ENCODE results near the gene ZNF296.

Gene ZNF296

DNA sequence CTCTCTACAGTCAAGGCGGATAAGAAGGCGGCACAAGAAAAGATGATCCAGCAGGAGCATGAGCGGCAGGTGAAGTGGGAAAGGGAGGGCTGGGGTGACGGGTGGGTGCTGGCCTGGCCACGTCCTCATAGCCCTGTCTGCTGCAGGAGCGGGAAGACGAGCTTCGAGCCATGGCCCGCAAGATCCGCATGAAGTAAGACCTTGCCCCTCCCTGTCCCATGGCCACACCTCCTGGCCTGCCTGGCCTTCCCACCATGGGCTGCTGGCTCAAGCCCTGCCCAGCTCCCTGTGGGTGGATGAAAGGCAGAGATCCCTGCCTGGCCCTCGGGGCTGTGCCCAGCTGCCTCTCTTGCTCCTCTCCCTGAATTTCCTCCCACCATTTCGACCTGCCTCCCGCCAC is 7.2 kb downstream of the ZNF296 start:
- H3K4me3 ChIP-seq (ENCODE audit: low read depth in 1 of 2, low read length in 2 of 2), result no peak overlapping the region
- no peaks in the 10 kb centered on the region for H3K9me3 ChIP-seq (ENCODE audit: control insufficient read depth in 1 of 2, low read length in 2 of 2)
- H3K36me3 ChIP-seq (ENCODE audit: control insufficient read depth in 1 of 2, insufficient read depth in 2 of 2, low read length in 2 of 2), result peaks cover 33 to 71% of the 10 kb centered on the region in 2 donors
- H3K4me1 ChIP-seq (ENCODE audit: control insufficient read depth in 1 of 2, insufficient read depth in 2 of 2, low read length in 2 of 2), result no peaks in the 10 kb centered on the region
- no peak overlapping the region for H3K27ac ChIP-seq (ENCODE audit: low read length)
- H3K27me3 ChIP-seq (ENCODE audit: low read depth, low read length), result no peaks in the 10 kb centered on the region

DNA sequence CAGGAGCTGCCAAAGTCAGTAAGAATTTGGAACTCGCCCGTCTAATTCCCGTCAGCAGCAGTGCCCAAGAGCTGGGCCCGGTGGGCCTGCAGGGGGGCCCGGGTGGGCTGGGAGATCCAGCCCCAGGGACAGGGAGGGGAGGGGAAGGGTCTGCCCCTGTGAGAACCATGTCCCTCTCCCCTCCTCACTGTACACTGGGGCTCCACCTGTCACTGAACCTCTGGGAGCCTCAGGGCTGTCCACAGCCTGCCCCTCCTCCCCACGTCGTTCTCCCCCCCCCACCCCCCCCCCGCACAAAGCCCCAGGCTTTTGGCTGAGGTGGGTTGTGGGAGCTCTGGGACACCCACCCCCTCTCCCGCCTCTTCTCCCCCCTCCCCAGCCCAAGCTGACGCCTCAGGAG is 8.2 kb downstream of the ZNF296 start:
- H3K27ac ChIP-seq (ENCODE audit: low read length), result no peak overlapping the region
- no peaks in the 10 kb centered on the region for H3K9me3 ChIP-seq (ENCODE audit: control insufficient read depth in 1 of 2, low read length in 2 of 2)
- peaks cover 33 to 78% of the 10 kb centered on the region in 2 donors for H3K36me3 ChIP-seq (ENCODE audit: control insufficient read depth in 1 of 2, insufficient read depth in 2 of 2, low read length in 2 of 2)
- no peaks in the 10 kb centered on the region for H3K4me1 ChIP-seq (ENCODE audit: control insufficient read depth in 1 of 2, insufficient read depth in 2 of 2, low read length in 2 of 2)
- H3K4me3 ChIP-seq (ENCODE audit: low read depth in 1 of 2, low read length in 2 of 2), result no peak overlapping the region
- H3K27me3 ChIP-seq (ENCODE audit: low read depth, low read length), result no peaks in the 10 kb centered on the region

DNA sequence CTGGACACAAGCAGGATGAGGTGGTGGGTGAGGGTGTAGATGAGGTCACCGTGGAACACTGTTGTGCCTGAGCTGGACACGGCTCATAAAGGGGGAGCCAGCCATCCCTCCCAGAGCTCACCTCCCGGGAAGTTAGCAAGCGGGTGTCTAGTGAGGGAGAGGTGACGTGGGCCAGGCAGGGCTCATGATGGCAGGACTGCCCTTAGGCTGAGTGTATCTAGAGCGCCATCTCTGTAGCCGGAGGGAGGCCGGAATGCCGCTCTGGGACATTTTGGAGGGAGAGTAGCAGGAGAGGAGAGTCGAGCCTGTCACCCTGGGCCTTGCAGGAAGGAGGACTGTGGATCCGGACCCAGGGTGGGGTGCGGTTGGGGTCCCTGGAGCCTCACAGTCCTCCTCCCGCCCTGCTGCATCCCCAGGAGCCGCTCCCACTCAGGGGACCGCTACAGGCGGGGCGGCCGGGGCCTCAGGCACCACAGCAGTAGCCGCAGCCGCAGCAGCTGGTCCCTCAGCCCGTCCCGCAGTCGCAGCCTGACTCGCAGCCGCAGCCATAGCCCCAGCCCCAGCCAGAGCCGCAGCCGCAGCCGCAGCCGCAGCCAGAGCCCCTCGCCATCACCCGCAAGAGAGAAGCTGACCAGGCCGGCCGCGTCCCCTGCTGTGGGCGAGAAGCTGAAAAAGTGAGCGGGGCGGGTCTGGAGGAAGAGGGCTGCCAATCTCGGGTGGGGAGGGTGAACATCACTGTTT is 9.2 kb downstream of the ZNF296 start:
- Histone ChIP-seq H3K27ac (ENCODE audit: low read length) (no peak overlapping the region), H3K4me1 (ENCODE audit: control insufficient read depth in 1 of 2, insufficient read depth in 2 of 2, low read length in 2 of 2) (no peaks in the 10 kb centered on the region), H3K36me3 (ENCODE audit: control insufficient read depth in 1 of 2, insufficient read depth in 2 of 2, low read length in 2 of 2) (peaks cover 38 to 84% of the 10 kb centered on the region in 2 donors), H3K27me3 (ENCODE audit: low read depth, low read length) (no peaks in the 10 kb centered on the region), H3K4me3 (ENCODE audit: low read depth in 1 of 2, low read length in 2 of 2) (no peak overlapping the region), H3K9me3 (ENCODE audit: control insufficient read depth in 1 of 2, low read length in 2 of 2) (no peaks in the 10 kb centered on the region)

DNA sequence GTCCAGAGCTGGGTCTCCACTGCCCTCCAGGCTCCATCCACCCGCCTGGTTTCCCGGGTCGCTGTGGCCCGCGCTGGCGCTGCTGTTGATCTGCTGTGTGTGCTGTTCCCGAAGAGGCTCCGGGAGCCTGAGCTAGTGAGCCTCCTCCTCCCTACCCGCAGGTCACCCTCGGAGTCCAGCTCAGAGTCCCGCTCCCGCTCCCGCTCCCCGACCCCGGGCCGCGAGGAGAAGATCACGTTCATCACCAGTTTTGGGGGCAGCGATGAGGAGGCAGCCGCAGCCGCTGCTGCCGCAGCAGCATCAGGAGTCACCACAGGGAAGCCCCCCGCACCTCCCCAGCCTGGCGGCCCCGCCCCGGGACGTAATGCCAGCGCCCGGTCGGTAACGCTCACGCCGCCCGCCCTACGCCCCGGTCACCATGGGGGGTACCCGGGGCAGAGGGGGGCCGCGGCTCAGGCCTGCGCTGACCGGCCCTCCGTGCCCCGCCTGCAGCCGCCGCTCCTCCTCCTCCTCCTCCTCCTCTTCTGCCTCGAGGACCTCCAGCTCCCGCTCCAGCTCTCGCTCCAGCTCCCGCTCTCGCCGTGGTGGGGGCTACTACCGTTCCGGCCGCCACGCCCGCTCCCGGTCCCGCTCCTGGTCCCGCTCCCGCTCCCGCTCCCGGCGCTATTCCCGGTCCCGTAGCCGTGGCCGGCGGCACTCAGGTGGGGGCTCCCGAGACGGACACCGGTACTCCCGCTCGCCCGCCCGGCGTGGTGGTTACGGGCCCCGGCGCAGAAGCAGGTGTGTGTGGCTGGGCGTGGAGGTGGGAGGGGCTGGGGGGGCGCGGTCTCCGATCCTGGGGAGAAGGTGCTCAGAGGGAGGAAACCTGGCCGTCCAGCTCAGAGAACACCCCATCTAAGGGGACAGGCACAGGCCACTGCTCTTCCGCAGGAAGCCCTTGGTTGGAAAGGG is 12.2 kb downstream of the ZNF296 start:
- no peaks in the 10 kb centered on the region for H3K27me3 ChIP-seq (ENCODE audit: low read depth, low read length)
- peaks cover 53 to 84% of the 10 kb centered on the region in 2 donors for H3K36me3 ChIP-seq (ENCODE audit: control insufficient read depth in 1 of 2, insufficient read depth in 2 of 2, low read length in 2 of 2)
- no peaks in the 10 kb centered on the region for H3K4me1 ChIP-seq (ENCODE audit: control insufficient read depth in 1 of 2, insufficient read depth in 2 of 2, low read length in 2 of 2)
- no peaks in the 10 kb centered on the region for H3K9me3 ChIP-seq (ENCODE audit: control insufficient read depth in 1 of 2, low read length in 2 of 2)
- H3K4me3 ChIP-seq (ENCODE audit: low read depth in 1 of 2, low read length in 2 of 2), result no peak overlapping the region
- no peak overlapping the region for H3K27ac ChIP-seq (ENCODE audit: low read length)

DNA sequence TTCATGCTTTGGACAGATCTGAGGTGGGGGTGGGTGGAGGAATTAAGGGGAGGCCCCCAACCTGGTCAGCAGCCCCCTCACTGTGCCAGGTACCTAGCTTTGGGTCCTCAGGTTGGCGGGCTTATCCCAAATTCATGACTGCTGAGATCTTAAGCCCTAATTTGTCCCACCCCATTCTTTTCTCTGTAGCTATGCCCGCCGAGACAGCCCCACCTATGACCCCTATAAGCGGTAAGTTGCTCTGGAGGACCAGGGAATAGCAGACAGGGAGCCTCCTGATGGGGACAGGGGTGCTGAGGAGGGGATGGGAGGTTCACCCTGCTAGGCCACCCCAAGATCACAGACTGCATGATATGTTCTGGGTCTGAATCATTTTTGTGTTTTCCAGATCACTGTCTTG is 14.3 kb downstream of the ZNF296 start:
- Histone ChIP-seq H3K4me1 (ENCODE audit: control insufficient read depth in 1 of 2, insufficient read depth in 2 of 2, low read length in 2 of 2) (no peaks in the 10 kb centered on the region), H3K4me3 (ENCODE audit: low read depth in 1 of 2, low read length in 2 of 2) (no peak overlapping the region), H3K27ac (ENCODE audit: low read length) (no peak overlapping the region), H3K9me3 (ENCODE audit: control insufficient read depth in 1 of 2, low read length in 2 of 2) (no peaks in the 10 kb centered on the region), H3K27me3 (ENCODE audit: low read depth, low read length) (no peaks in the 10 kb centered on the region), H3K36me3 (ENCODE audit: control insufficient read depth in 1 of 2, insufficient read depth in 2 of 2, low read length in 2 of 2) (peaks cover 63 to 84% of the 10 kb centered on the region in 2 donors)

DNA sequence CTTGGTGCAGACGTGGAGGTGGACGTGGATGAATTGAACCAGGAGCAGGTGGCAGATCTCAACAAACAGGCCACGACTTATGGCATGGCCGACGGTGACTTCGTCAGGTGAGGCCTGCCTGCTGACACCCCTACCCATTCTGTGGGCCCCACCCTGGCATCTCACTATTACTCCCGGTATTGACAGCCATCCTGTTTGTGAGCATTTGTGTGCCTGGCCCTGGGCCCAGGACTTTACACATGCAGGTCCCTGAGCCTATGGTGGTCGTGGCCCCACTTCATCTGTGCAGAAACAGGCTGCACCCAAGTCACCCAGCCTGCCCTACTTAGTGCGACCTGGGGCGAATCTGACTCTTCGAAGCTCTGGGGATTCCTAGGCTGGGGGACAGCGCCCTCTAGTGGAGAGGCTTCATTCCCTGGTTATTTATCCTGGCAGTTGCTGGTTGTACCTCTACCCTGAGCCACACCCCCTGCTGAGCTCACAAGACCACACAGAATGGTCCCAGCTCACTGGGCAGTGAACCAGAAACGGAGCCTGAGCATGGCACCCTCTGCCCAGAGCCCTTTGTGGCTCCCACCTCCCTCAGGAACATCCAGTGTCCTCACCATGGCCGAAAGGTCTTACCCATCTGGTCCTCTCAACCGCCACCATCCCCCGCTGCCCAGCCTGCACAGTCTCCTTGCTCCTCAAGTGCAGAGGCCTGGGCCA is 16.9 kb downstream of the ZNF296 start:
- peaks cover 70 to 93% of the 10 kb centered on the region in 2 donors for H3K36me3 ChIP-seq (ENCODE audit: control insufficient read depth in 1 of 2, insufficient read depth in 2 of 2, low read length in 2 of 2)
- H3K4me1 ChIP-seq (ENCODE audit: control insufficient read depth in 1 of 2, insufficient read depth in 2 of 2, low read length in 2 of 2), result no peaks in the 10 kb centered on the region
- H3K9me3 ChIP-seq (ENCODE audit: control insufficient read depth in 1 of 2, low read length in 2 of 2), result no peaks in the 10 kb centered on the region

DNA sequence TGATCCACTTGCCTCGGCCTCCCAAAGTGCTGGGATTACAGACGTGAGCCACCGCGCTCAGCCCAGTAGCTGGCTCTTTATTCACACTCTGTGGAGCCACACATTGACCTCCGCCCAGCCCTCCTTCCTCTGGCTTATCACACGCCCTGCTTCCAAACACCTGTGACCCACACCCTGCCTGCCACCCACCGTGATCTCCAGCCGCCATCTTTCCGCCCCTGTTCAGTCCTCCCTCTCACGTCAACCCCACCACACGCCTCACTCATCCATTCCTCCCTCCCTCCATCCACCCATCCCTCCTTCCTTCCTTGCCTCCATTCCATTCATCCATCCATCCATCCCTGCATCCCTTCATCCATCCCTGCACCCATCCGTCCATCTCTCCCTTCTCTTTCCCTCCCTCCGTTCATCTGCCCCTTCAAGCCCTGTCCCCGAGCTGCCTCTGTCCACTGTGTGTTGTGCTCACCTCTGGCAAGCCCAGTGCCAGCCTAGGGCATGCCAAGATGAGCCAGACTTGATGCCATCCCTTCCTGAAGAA is 17.6 kb downstream of the ZNF296 start:
- no peaks in the 10 kb centered on the region for H3K27me3 ChIP-seq (ENCODE audit: low read depth, low read length)
- peaks cover 71 to 93% of the 10 kb centered on the region in 2 donors for H3K36me3 ChIP-seq (ENCODE audit: control insufficient read depth in 1 of 2, insufficient read depth in 2 of 2, low read length in 2 of 2)
- H3K4me1 ChIP-seq (ENCODE audit: control insufficient read depth in 1 of 2, insufficient read depth in 2 of 2, low read length in 2 of 2), result no peaks in the 10 kb centered on the region
- no peak overlapping the region for H3K27ac ChIP-seq (ENCODE audit: low read length)
- no peak overlapping the region for H3K4me3 ChIP-seq (ENCODE audit: low read depth in 1 of 2, low read length in 2 of 2)
- H3K9me3 ChIP-seq (ENCODE audit: control insufficient read depth in 1 of 2, low read length in 2 of 2), result no peaks in the 10 kb centered on the region

More for the DNA sequence above, 16.9 kb downstream of the ZNF296 start:
- H3K27me3 ChIP-seq (ENCODE audit: low read depth, low read length), result no peaks in the 10 kb centered on the region
- H3K27ac ChIP-seq (ENCODE audit: low read length), result no peak overlapping the region
- H3K4me3 ChIP-seq (ENCODE audit: low read depth in 1 of 2, low read length in 2 of 2), result no peak overlapping the region

DNA sequence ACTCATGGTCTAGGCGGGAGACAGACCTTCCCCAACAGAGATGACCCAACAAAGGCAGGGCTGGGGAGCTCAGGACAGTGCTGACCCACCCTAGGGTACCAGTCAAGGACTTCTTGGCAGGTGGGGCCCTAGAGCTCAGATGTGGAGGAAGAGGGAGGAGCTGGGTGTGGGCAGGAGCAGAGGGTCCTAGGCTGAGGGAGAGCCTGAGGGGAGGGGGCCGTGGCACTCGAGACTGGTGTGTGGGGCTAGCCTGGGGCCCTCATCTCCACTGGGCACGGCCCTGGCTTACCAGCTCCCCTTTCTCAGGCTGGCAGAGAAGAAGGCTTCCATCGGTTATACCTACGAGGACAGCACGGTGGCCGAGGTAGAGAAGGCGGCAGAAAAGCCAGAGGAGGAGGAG is 18.8 kb downstream of the ZNF296 start:
- Histone ChIP-seq H3K4me1 (ENCODE audit: control insufficient read depth in 1 of 2, insufficient read depth in 2 of 2, low read length in 2 of 2) (no peaks in the 10 kb centered on the region), H3K27me3 (ENCODE audit: low read depth, low read length) (no peaks in the 10 kb centered on the region), H3K36me3 (ENCODE audit: control insufficient read depth in 1 of 2, insufficient read depth in 2 of 2, low read length in 2 of 2) (peaks cover 74 to 93% of the 10 kb centered on the region in 2 donors), H3K27ac (ENCODE audit: low read length) (no peak overlapping the region), H3K9me3 (ENCODE audit: control insufficient read depth in 1 of 2, low read length in 2 of 2) (no peaks in the 10 kb centered on the region), H3K4me3 (ENCODE audit: low read depth in 1 of 2, low read length in 2 of 2) (no peak overlapping the region)

DNA sequence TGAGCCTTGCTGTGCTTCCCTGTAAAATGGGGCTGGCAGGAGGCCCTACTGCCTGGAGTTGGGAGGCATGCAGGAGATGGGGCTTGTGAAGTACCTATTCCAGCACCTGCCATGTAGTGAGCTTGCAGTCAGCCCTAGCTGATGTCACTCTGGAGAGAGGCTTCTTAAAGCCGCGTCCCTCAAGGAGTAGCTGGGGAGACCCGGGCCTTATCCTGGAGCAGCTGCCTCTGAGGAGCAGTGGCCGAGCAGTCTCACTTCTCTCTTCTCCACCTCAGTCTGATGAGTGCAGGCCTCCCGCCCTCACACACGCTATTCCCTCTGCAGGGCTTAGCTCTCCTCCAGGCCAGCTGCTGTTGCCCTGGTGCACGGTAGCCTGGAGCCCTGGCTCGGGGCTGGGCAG is 19.4 kb downstream of the ZNF296 start:
- H3K9me3 ChIP-seq (ENCODE audit: control insufficient read depth in 1 of 2, low read length in 2 of 2), result no peaks in the 10 kb centered on the region
- peaks cover 71 to 94% of the 10 kb centered on the region in 2 donors for H3K36me3 ChIP-seq (ENCODE audit: control insufficient read depth in 1 of 2, insufficient read depth in 2 of 2, low read length in 2 of 2)
- H3K4me3 ChIP-seq (ENCODE audit: low read depth in 1 of 2, low read length in 2 of 2), result no peak overlapping the region
- H3K27ac ChIP-seq (ENCODE audit: low read length), result no peak overlapping the region
- no peaks in the 10 kb centered on the region for H3K27me3 ChIP-seq (ENCODE audit: low read depth, low read length)
- peaks cover 0 to 6% of the 10 kb centered on the region in 2 donors for H3K4me1 ChIP-seq (ENCODE audit: control insufficient read depth in 1 of 2, insufficient read depth in 2 of 2, low read length in 2 of 2)

DNA sequence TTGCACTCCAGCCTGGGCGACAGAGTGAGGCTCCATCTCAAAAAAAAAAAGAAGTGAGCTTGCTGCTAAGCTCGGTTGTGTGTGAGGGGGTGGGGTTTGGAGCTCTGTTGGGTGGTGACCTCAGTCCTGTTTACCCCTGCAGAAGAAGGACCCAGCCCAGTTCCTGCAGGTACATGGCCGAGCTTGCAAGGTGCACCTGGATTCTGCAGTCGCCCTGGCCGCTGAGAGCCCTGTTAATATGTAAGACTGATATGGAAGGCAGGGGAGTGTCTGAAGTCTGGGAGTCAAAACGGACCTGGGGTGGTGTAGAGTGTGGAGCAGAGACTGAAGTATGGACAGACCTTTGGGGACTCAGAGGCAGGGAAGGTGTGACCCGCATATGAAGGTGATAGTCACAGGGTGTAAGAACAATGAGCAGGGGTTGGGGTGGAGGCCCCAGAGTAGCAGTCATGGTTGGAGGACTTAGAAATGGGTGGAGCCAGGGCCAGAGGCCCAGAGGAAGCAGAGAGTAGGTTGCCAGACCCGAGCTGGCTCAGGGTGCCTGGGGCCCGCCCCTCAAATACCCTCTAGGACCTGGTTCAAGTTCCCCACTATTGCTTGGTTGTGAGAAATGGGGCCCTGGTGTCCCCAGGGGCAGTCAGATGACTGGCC is 24.2 kb downstream of the ZNF296 start:
- Histone ChIP-seq H3K4me1 (ENCODE audit: control insufficient read depth in 1 of 2, insufficient read depth in 2 of 2, low read length in 2 of 2) (peaks cover 0 to 21% of the 10 kb centered on the region in 2 donors), H3K36me3 (ENCODE audit: control insufficient read depth in 1 of 2, insufficient read depth in 2 of 2, low read length in 2 of 2) (peaks cover 35 to 49% of the 10 kb centered on the region in 2 donors)

More for the DNA sequence above, 24.2 kb downstream of the ZNF296 start:
- Histone ChIP-seq H3K4me3 (ENCODE audit: low read depth in 1 of 2, low read length in 2 of 2) (no peak overlapping the region), H3K27ac (ENCODE audit: low read length) (no peak overlapping the region), H3K27me3 (ENCODE audit: low read depth, low read length) (no peaks in the 10 kb centered on the region), H3K9me3 (ENCODE audit: control insufficient read depth in 1 of 2, low read length in 2 of 2) (no peaks in the 10 kb centered on the region)
